Activated naive CD8-positive, alpha-beta T cell treated with anti-CD3 and anti-CD28 coated beads, Interleukin-2, amount 50 U/mL, for 24 hours (primary cell): ENCODE results near the gene SHROOM2.

Experiments
- ATAC-seq: fragments of 150-1000 bp; cut with Tn5 transposase; one replicate; pipeline ENCODE4 v1.10.0; 2021
- DNase-seq: peaks from one replicate; pipeline ENCODE4 v3.0.0; 2021
- H3K27ac Mint-ChIP-seq: one replicate; pipeline ENCODE4 v1.8.0; 2021; ENCODE audit warnings: mild to moderate bottlenecking, mixed read lengths
- H3K27me3 Mint-ChIP-seq: one replicate; pipeline ENCODE4 v1.8.0; 2021; ENCODE audit warnings: mixed read lengths
- H3K36me3 Mint-ChIP-seq: one replicate; pipeline ENCODE4 v1.8.0; 2021; ENCODE audit warnings: low read depth, mixed read lengths
- H3K4me1 Mint-ChIP-seq: one replicate; pipeline ENCODE4 v1.8.0; 2021; ENCODE audit warnings: mixed read lengths
- H3K4me3 Mint-ChIP-seq: one replicate; pipeline ENCODE4 v1.8.0; 2021; ENCODE audit warnings: mild to moderate bottlenecking, moderate library complexity, mixed read lengths
- H3K9me3 Mint-ChIP-seq: one replicate; pipeline ENCODE4 v1.8.0; 2021; ENCODE audit warnings: mixed read lengths

Gene SHROOM2

GRCh38 chrX:9966775-9967408, 180.7 kb downstream of the SHROOM2 start, which contains the start of gene CLDN34:
CLDN34 (plus strand) TSS chrX:9967358; CDS start chrX:9967358, 0 bp downstream.
- ATAC-seq = no peak
- no peaks in the 10 kb centered on the region for H3K36me3 Mint-ChIP-seq
- no peaks in the 10 kb centered on the region for H3K27me3 Mint-ChIP-seq
- no peaks in the 10 kb centered on the region for H3K9me3 Mint-ChIP-seq
- no peak within 1 kb of the TSS for H3K4me3 Mint-ChIP-seq
- H3K27ac Mint-ChIP-seq = no peak within 1 kb of the TSS
- DNase-seq = no peak
- H3K4me1 Mint-ChIP-seq = no peaks in the 10 kb centered on the region

- no peak overlapping the region for H3K4me3 Mint-ChIP-seq
Observed at GRCh38 chrX:9977635-9978034, 191.4 kb downstream of the SHROOM2 start.

GRCh38 chrX:9980401-9980800, 194.2 kb downstream of the SHROOM2 start:
- ATAC-seq (no peak), DNase-seq (no peak)
- no peak overlapping the region for H3K27ac Mint-ChIP-seq
- no peaks in the 10 kb centered on the region for H3K36me3 Mint-ChIP-seq
- H3K9me3 Mint-ChIP-seq = no peaks in the 10 kb centered on the region
- no peaks in the 10 kb centered on the region for H3K4me1 Mint-ChIP-seq
- H3K27me3 Mint-ChIP-seq = no peaks in the 10 kb centered on the region
- no peak overlapping the region for H3K4me3 Mint-ChIP-seq

More at GRCh38 chrX:9977635-9978034, 191.4 kb downstream of the SHROOM2 start:
- no peak for ATAC-seq
- H3K9me3 Mint-ChIP-seq = no peaks in the 10 kb centered on the region
- no peak overlapping the region for H3K27ac Mint-ChIP-seq
- DNase-seq = no peak
- no peaks in the 10 kb centered on the region for H3K27me3 Mint-ChIP-seq
- H3K36me3 Mint-ChIP-seq = peaks cover 2% of the 10 kb centered on the region
- no peaks in the 10 kb centered on the region for H3K4me1 Mint-ChIP-seq

- Mint-ChIP-seq H3K9me3 (no peaks in the 10 kb centered on the region), H3K36me3 (no peaks in the 10 kb centered on the region), H3K27me3 (no peaks in the 10 kb centered on the region), H3K27ac (no peak overlapping the region), H3K4me1 (no peaks in the 10 kb centered on the region), H3K4me3 (no peak overlapping the region)
- no peak for DNase-seq
- no peak for ATAC-seq
Observed at GRCh38 chrX:9980927-9981326, 194.7 kb downstream of the SHROOM2 start.

GRCh38 chrX:9983441-9983840, 197.2 kb downstream of the SHROOM2 start:
- DNase-seq (no peak), ATAC-seq (no peak)
- no peaks in the 10 kb centered on the region for H3K36me3 Mint-ChIP-seq
- no peak overlapping the region for H3K4me3 Mint-ChIP-seq
- no peaks in the 10 kb centered on the region for H3K27me3 Mint-ChIP-seq
- no peak overlapping the region for H3K27ac Mint-ChIP-seq
- H3K9me3 Mint-ChIP-seq = no peaks in the 10 kb centered on the region
- no peaks in the 10 kb centered on the region for H3K4me1 Mint-ChIP-seq

GRCh38 chrX:9983846-9984245, 197.6 kb downstream of the SHROOM2 start:
- no peak for ATAC-seq
- Mint-ChIP-seq H3K36me3 (no peaks in the 10 kb centered on the region), H3K4me3 (no peak overlapping the region), H3K4me1 (no peaks in the 10 kb centered on the region), H3K27ac (no peak overlapping the region), H3K27me3 (no peaks in the 10 kb centered on the region), H3K9me3 (no peaks in the 10 kb centered on the region)
- no peak for DNase-seq

GRCh38 chrX:9988762-9989161, 202.5 kb downstream of the SHROOM2 start:
- DNase-seq (no peak), ATAC-seq (no peak)
- Mint-ChIP-seq H3K4me3 (no peak overlapping the region), H3K27ac (no peak overlapping the region), H3K9me3 (no peaks in the 10 kb centered on the region), H3K27me3 (no peaks in the 10 kb centered on the region), H3K36me3 (no peaks in the 10 kb centered on the region), H3K4me1 (no peaks in the 10 kb centered on the region)

GRCh38 chrX:9992061-9992460, 205.8 kb downstream of the SHROOM2 start:
- ATAC-seq = no peak
- Mint-ChIP-seq H3K27me3 (no peaks in the 10 kb centered on the region), H3K9me3 (no peaks in the 10 kb centered on the region), H3K4me1 (peaks cover 7% of the 10 kb centered on the region), H3K4me3 (no peak overlapping the region), H3K36me3 (no peaks in the 10 kb centered on the region), H3K27ac (no peak overlapping the region)
- no peak for DNase-seq

GRCh38 chrX:9992724-9993123, 206.5 kb downstream of the SHROOM2 start:
- ATAC-seq = no peak
- Mint-ChIP-seq H3K4me3 (no peak overlapping the region), H3K4me1 (peaks cover 14% of the 10 kb centered on the region), H3K27me3 (no peaks in the 10 kb centered on the region), H3K36me3 (no peaks in the 10 kb centered on the region), H3K27ac (no peak overlapping the region), H3K9me3 (no peaks in the 10 kb centered on the region)
- DNase-seq = no peak

- H3K36me3 Mint-ChIP-seq = no peaks in the 10 kb centered on the region
- ATAC-seq (no peak), DNase-seq (peak; percentile 78)
- no peaks in the 10 kb centered on the region for H3K9me3 Mint-ChIP-seq
- H3K27me3 Mint-ChIP-seq = no peaks in the 10 kb centered on the region
- no peak overlapping the region for H3K4me3 Mint-ChIP-seq
- no peak overlapping the region for H3K27ac Mint-ChIP-seq
- H3K4me1 Mint-ChIP-seq = peaks cover 21% of the 10 kb centered on the region
Observed at GRCh38 chrX:9995855-9996339, 209.7 kb downstream of the SHROOM2 start.

- peak overlapping the region; percentile 38 for H3K4me3 Mint-ChIP-seq
- DNase-seq = no peak
- H3K27me3 Mint-ChIP-seq = no peaks in the 10 kb centered on the region
- H3K4me1 Mint-ChIP-seq = peaks cover 21% of the 10 kb centered on the region
- H3K27ac Mint-ChIP-seq = peak overlapping the region; percentile 4
- ATAC-seq = no peak
- no peaks in the 10 kb centered on the region for H3K36me3 Mint-ChIP-seq
- no peaks in the 10 kb centered on the region for H3K9me3 Mint-ChIP-seq
Observed at GRCh38 chrX:9997041-9997440, 210.8 kb downstream of the SHROOM2 start.

GRCh38 chrX:9997524-9997923, 211.3 kb downstream of the SHROOM2 start:
- peak overlapping the region; percentile 52 for H3K4me3 Mint-ChIP-seq
- H3K4me1 Mint-ChIP-seq = peaks cover 21% of the 10 kb centered on the region
- ATAC-seq (peak; percentile 98), DNase-seq (peak; percentile 59)
- no peaks in the 10 kb centered on the region for H3K36me3 Mint-ChIP-seq
- H3K9me3 Mint-ChIP-seq = no peaks in the 10 kb centered on the region
- H3K27ac Mint-ChIP-seq = peak overlapping the region; percentile 4
- H3K27me3 Mint-ChIP-seq = no peaks in the 10 kb centered on the region
